HepG2 (cell line): ENCODE measurements around the gene KIF5B. TPM values are rescaled to one million over a fixed set of nuclear protein-coding genes. Genes with fewer than 3 reads are reported as not detected.

Experiments used
- AFF4 ChIP-seq: sonication (generic); formaldehyde crosslinking; IDR thresholded peaks from 2 replicates; pipeline ENCODE4 v1.4.0; 2020; ENCODE audit warnings: missing genetic modification reagents
- AKAP8 ChIP-seq: sonication (generic); formaldehyde crosslinking; IDR thresholded peaks from 2 replicates; pipeline ENCODE4 v1.5.1; 2020; ENCODE audit warnings: mild to moderate bottlenecking, missing genetic modification reagents
- ATF2 ChIP-seq: sonication (generic); formaldehyde crosslinking; IDR thresholded peaks from 2 replicates; pipeline ENCODE4 v1.4.0; 2020; ENCODE audit warnings: missing genetic modification reagents
- ATF4 ChIP-seq, 2 experiments: fragments of 450-650 bp in 1 of 2; sonication (generic) in 1 of 2; formaldehyde crosslinking; IDR thresholded peaks; 2 replicates each; pipeline versions ENCODE4 v1.5.0 to v1.8.0; 2020 to 2022; ENCODE audit warnings: mild to moderate bottlenecking in 1 of 2, missing genetic modification reagents in 1 of 2
- ELF1 ChIP-seq: sonication (generic); formaldehyde crosslinking; IDR thresholded peaks from 2 replicates; pipeline ENCODE4 v1.4.0; 2020; ENCODE audit warnings: missing genetic modification reagents
- HDAC1 ChIP-seq: sonication (generic); formaldehyde crosslinking; IDR thresholded peaks from 2 replicates; pipeline ENCODE4 v1.5.1; 2020; ENCODE audit warnings: mild to moderate bottlenecking, missing genetic modification reagents
- HIVEP1 ChIP-seq: sonication (generic); formaldehyde crosslinking; IDR thresholded peaks from 2 replicates; pipeline ENCODE4 v1.4.0; 2020; ENCODE audit warnings: mild to moderate bottlenecking, missing genetic modification reagents
- JDP2 ChIP-seq: sonication (generic); formaldehyde crosslinking; IDR thresholded peaks from 2 replicates; pipeline ENCODE4 v1.8.1; 2022; ENCODE audit warnings: missing genetic modification reagents, borderline replicate concordance
- KDM4B ChIP-seq: sonication (generic); formaldehyde crosslinking; IDR thresholded peaks from 2 replicates; pipeline ENCODE4 v1.4.0; 2020; ENCODE audit warnings: missing genetic modification reagents
- MIER2 ChIP-seq: IDR thresholded peaks from 2 replicates; pipeline ENCODE4 v1.6.1; 2016; ENCODE audit warnings: missing biosample characterization, missing genetic modification reagents
- NBN ChIP-seq: fragments of 450-650 bp; conservative IDR thresholded peaks from 2 replicates; pipeline ENCODE4 v1.6.1; 2017
- NFIC ChIP-seq: IDR thresholded peaks from 2 replicates; pipeline ENCODE4 v1.6.1; 2012; ENCODE audit warnings: mild to moderate bottlenecking, low read length, inconsistent platforms
- NR2F6 ChIP-seq, 2 experiments: IDR thresholded peaks; 2 replicates each; pipeline ENCODE4 v1.6.1; 2016; ENCODE audit warnings: antibody characterized with exemption in 1 of 2, mild to moderate bottlenecking in 1 of 2
- PPARG ChIP-seq: conservative IDR thresholded peaks from 2 replicates; pipeline ENCODE4 v1.6.1; 2016; ENCODE audit warnings: missing biosample characterization, missing genetic modification reagents
- SKI ChIP-seq: fragments of 450-650 bp; IDR thresholded peaks from one replicate; pipeline ENCODE4 v1.6.1; 2018; ENCODE audit warnings: mild to moderate bottlenecking; ENCODE audit not compliant: partially characterized antibody
- TCF12 ChIP-seq, 2 experiments: fragments of 450-650 bp in 1 of 2; sonication (generic) in 1 of 2; formaldehyde crosslinking in 1 of 2; IDR thresholded peaks; 2 replicates each; pipeline versions ENCODE4 v1.6.1 to v1.8.0; 2017 to 2022; ENCODE audit warnings: antibody characterized with exemption in 1 of 2, mild to moderate bottlenecking in 1 of 2, missing genetic modification reagents in 1 of 2, moderate library complexity in 1 of 2
- ZBTB26 ChIP-seq: IDR thresholded peaks from 2 replicates; pipeline ENCODE4 v1.6.1; 2016; ENCODE audit warnings: missing compliant biosample characterization, missing genetic modification reagents, borderline replicate concordance
- ZNF275 ChIP-seq: sonication (generic); formaldehyde crosslinking; IDR thresholded peaks from 2 replicates; pipeline ENCODE4 v1.8.0; 2022; ENCODE audit warnings: missing genetic modification reagents, mild to moderate bottlenecking, inconsistent platforms, borderline replicate concordance
- ZNF629 ChIP-seq: sonication (generic); formaldehyde crosslinking; conservative IDR thresholded peaks from 2 replicates; pipeline ENCODE4 v1.5.0; 2020; ENCODE audit warnings: missing genetic modification reagents
- polyA plus RNA-seq, 8 experiments: library from polyadenylated mRNA; depleted of rRNA in 3 of 8; stranded (reverse) in 7 of 8; unstranded in 1 of 8; fragments of >200 nt; fragmentation: Illumina TruSeq in 4 of 8; extraction: Trizol in 4 of 8; gene quantifications; 2 replicates each; pipeline versions ENCODE4 v1.2.1 to v1.2.3, GENCODE V29; 2011 to 2016; ENCODE audit warnings: low read depth in 4 of 8, missing spikeins in 1 of 8, mixed read lengths in 1 of 8; ENCODE audit not compliant: insufficient read depth in 1 of 8
- total RNA-seq, 5 experiments: library from RNA; depleted of rRNA; stranded (reverse); fragments of >200 nt; fragmentation: Illumina TruSeq; extraction: Trizol; gene quantifications; 2 replicates each; pipeline ENCODE4 v1.2.3, GENCODE V29; 2016; ENCODE audit warnings: low read depth in 1 of 5

The KIF5B gene
- total and polyA plus RNA-seq, 2 of the 13 experiments (the other 11 are each of a cell fraction or from before 2014, with no cell fraction given): 34.3 to 133 TPM

- TF ChIP-seq ATF4 (CRISPR knock-in tag; IDR thresholded peaks at IDR 0.05): peak in 1 of 2 experiments; percentile 75; a peak in 2 of 4 replicates
- TF ChIP-seq MIER2: peak; percentile 50; the same call in 1 of the 2 replicates
- TF ChIP-seq NFIC: peak; percentile 87
- TF ChIP-seq JDP2 (CRISPR knock-in tag): no peak
- TF ChIP-seq PPARG (CRISPR knock-in tag): peak; percentile 86
- peak; percentile 38 for TF ChIP-seq SKI
- no peak for TF ChIP-seq TCF12 (IDR thresholded peaks at IDR 0.05)
- peak; percentile 67; the same call in 1 of the 2 replicates for TF ChIP-seq TCF12 (CRISPR knock-in tag; IDR thresholded peaks at IDR 0.05)
- peak; percentile 74; the same call in 1 of the 2 replicates for TF ChIP-seq ATF2
- TF ChIP-seq ZNF629 (CRISPR knock-in tag): no peak
- TF ChIP-seq ELF1: no peak
- TF ChIP-seq NR2F6 (IDR thresholded peaks at IDR 0.05): peak; percentile 70
- TF ChIP-seq NR2F6 (CRISPR knock-in tag; IDR thresholded peaks at IDR 0.05): peak; percentile 75
- no peak for TF ChIP-seq ZBTB26 (CRISPR knock-in tag)
- TF ChIP-seq NBN: no peak
- no peak for TF ChIP-seq ZNF275 (CRISPR knock-in tag)
- peak; percentile 49 for TF ChIP-seq HDAC1 (CRISPR knock-in tag)
- no peak for TF ChIP-seq HIVEP1 (CRISPR knock-in tag)
- TF ChIP-seq KDM4B (CRISPR knock-in tag): no peak
- 0 out of 2 replicates have a peak, but pooled peaks have one; percentile 24 for TF ChIP-seq AFF4 (CRISPR knock-in tag)
- TF ChIP-seq AKAP8 (CRISPR knock-in tag): no peak
Measured at GRCh38 chr10:32105782-32106382, 49.7 kb upstream of the KIF5B start (continued).
